Body of pancreas (tissue), 4 donors: ENCODE results near the gene CSPG4.

Source experiments
- CTCF ChIP-seq, 7 experiments: fragments of 450-650 bp in 4 of 7; fragments of 200-600 bp in 3 of 7; sonication (generic) in 3 of 7; IDR thresholded peaks; one replicate each; pipeline ENCODE4 v1.5.1; 2016 to 2019; ENCODE audit warnings: antibody characterized with exemption in 7 of 7
- POLR2A ChIP-seq, 3 donors: fragments of 450-650 bp; IDR thresholded peaks; one replicate each; pipeline ENCODE4 v1.6.1; 2016; ENCODE audit warnings: antibody characterized with exemption in 3 of 3, mild to moderate bottlenecking in 2 of 3

- TF ChIP-seq CTCF (IDR thresholded peaks at IDR 0.05) (no peak), POLR2A (IDR thresholded peaks at IDR 0.05) (no peak)
Measured at GRCh38 chr15:75648156-75649000, 64.3 kb downstream of the CSPG4 start.
